GM12891 (cell line): Measurements from ENCODE around the gene ENPEP.

ENCODE experiments used
- PAX5 ChIP-seq: IDR thresholded peaks from 2 replicates; pipeline ENCODE4 v1.6.1; 2011; ENCODE audit warnings: low read length, moderate library complexity, mild to moderate bottlenecking; ENCODE audit not compliant: insufficient read depth, severe bottlenecking
- POLR2A ChIP-seq: IDR thresholded peaks from 2 replicates; pipeline ENCODE4 v1.6.1; 2011; ENCODE audit warnings: low read depth, low read length, control low read depth
- POLR2AphosphoS5 ChIP-seq: IDR thresholded peaks from 2 replicates; pipeline ENCODE4 v1.6.1; 2011; ENCODE audit warnings: low read depth, low read length, control low read depth
- POU2F2 ChIP-seq: IDR thresholded peaks from 2 replicates; pipeline ENCODE4 v1.6.1; 2011; ENCODE audit warnings: low read depth, mild to moderate bottlenecking, control low read depth, low read length, moderate library complexity
- SPI1 ChIP-seq: IDR thresholded peaks from 2 replicates; pipeline ENCODE4 v1.6.1; 2011; ENCODE audit warnings: low read depth, low read length, control low read depth
- TAF1 ChIP-seq: IDR thresholded peaks from 2 replicates; pipeline ENCODE4 v1.6.1; 2011; ENCODE audit warnings: low read depth, low read length, control low read depth

GRCh38 chr4:110589297-110589696 lies 113.3 kb downstream of the ENPEP start:
- TF ChIP-seq POLR2A (no peak), POLR2AphosphoS5 (no peak), PAX5 (no peak), POU2F2 (no peak), SPI1 (no peak), TAF1 (no peak)
